ENCODE measurements around the gene TMUB2.
A peak's percentile ranks its signal among the peaks of the same experiment; 100 is the strongest.

Gene TMUB2

DNA sequence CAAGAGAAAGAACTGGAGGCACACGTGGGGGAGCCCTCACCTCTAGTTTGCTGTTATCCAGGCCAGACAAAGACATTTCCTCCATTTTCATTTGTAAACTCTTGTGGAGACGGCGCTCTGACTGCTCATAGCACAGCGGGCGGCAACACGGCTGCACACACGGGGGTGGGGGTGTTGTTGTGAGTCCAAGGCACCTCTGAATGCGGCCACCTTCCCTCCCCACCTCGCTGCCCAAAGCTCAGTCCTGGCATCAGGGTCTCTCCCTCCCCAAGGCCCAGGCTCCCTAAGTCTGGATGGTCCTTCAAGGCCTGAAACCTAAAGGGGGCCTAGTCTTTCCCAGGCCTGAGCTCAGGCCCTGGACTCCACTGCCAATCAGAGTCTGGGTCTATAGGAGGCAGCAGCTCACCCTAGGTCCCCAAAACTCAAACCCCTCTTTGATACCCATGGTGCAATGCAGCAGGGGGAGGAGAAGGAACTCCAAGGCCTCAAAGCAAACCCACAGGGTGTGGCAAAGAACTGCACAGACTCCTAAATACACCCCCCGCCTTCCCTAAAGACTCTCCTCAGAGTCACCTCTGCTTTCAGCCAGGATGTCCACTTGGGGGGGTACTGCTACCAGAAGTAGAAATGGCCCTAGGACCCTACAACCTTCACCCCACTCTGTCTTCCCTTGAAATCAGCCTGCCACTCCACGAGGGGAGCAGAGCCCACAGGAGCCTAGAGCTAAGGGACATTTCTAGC lies 11.4 kb downstream of the TMUB2 start:
- TF ChIP-seq, protein P1, sequence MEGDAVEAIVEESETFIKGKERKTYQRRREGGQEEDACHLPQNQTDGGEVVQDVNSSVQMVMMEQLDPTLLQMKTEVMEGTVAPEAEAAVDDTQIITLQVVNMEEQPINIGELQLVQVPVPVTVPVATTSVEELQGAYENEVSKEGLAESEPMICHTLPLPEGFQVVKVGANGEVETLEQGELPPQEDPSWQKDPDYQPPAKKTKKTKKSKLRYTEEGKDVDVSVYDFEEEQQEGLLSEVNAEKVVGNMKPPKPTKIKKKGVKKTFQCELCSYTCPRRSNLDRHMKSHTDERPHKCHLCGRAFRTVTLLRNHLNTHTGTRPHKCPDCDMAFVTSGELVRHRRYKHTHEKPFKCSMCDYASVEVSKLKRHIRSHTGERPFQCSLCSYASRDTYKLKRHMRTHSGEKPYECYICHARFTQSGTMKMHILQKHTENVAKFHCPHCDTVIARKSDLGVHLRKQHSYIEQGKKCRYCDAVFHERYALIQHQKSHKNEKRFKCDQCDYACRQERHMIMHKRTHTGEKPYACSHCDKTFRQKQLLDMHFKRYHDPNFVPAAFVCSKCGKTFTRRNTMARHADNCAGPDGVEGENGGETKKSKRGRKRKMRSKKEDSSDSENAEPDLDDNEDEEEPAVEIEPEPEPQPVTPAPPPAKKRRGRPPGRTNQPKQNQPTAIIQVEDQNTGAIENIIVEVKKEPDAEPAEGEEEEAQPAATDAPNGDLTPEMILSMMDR (IDR thresholded peaks at IDR 0.05; ENCODE audit: control insufficient read depth, insufficient read depth, low read depth, low read length, missing control alignments) = peak; percentile 36
- DNase-seq (ENCODE audit: low read depth) = no peak
- H3K4me3 ChIP-seq (ENCODE audit: control insufficient read depth, low read depth, low read length) = peak overlapping the region; percentile 91

DNA sequence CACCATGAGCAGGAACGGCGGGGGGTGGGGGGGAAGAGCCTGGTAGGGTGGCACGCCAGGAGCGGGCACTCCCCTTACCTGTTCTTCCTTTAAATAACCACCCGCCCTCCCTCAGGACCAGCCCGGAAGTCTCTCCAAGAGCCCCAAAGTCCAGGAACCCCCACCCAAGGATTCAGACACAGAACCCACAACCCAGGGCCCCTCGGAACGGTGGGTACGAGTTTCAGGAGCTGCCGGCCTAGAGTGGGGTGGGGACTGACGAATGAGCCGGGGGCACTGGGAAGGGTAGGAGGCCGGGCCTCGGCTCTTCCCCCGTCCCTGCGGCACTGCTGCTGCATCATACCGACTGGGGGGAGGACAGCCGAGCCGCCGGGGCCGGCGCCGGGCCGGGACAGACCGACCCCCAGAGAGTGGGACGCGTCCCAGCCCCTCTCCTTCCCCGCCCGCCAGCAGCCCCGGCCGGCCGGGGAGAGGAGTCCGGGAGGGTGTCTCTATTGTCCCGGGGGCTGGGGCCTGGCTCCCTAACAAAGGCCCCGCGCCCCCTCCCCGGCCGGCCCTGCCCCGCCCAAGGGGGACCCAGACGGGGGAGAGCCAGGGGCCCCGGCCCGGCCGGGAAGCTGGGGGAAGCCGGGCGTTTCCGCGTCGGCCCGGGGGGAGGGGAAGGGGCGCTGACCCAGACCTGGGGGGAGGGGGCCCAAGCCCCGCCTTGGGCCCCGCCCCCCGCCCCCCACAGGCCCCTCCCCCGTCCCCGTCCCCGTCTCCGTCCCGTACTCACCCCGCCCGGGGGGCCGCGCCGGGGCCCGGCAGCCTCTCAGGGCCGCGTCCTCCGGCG lies 12.2 kb downstream of the TMUB2 start:
- no peak for DNase-seq (ENCODE audit: low read depth)
- TF ChIP-seq, protein P1 (IDR thresholded peaks at IDR 0.05; ENCODE audit: control insufficient read depth, insufficient read depth, low read depth, low read length, missing control alignments) = no peak
- H3K4me3 ChIP-seq (ENCODE audit: control insufficient read depth, low read depth, low read length) = peak overlapping the region; percentile 91

DNA sequence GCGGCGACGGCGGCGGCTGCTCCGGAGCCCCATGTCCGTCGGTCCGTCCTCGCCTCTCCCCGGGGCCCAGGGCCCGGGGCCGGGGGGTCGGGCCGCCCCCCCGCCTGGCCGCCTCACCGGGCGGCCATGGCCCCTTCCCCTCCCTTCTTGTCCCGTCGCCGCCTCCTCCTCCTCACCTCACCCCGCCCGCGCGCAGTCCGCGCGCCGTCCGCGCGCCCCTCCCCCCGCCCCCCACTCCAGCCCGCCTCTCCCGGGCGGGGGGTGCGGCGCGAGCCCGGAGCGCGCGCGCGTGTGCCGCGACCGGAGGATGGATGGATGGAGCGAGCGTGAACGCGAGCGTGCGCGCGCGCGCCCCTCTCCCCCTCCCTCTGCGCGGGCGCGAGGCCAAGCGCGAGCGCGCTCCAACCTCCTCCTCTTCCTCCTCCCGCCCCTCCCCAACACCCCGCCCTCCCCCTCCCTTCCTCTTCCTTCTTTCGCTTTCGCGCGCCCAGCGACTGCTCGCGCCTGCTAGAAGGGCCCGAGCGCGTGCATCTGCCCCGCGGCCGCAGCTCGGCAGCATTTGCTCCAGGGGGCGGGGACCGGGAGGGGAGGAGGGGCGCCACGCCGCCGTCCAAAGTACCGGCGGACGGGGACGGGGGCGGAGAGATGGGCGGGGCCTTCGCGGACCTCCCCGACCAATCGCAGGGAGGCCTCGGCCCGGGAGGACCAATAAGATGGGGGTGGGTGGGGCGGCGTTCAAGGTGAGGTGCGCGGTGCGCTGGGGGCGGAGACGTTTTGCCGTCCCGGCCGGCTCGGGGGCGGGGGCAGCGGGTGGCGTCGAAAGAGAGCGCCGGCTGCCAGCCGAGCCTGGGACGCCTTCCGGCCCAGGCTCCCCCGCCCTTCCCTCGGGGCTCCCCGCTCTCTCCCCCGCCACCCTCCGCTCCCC lies 13.0 kb downstream of the TMUB2 start, which contains the start of gene ATXN7L3:
TSS of gene ATXN7L3 (minus strand) at position 332 of the 925 bp plus-strand sequence. CDS start 1,814 bp downstream, outside the sequence.
- TF ChIP-seq, protein P1 (IDR thresholded peaks at IDR 0.05; ENCODE audit: control insufficient read depth, insufficient read depth, low read depth, low read length, missing control alignments) = no peak
- peak within 1 kb of the TSS; percentile 91 for H3K4me3 ChIP-seq (ENCODE audit: control insufficient read depth, low read depth, low read length)
- peak; percentile 90 for DNase-seq (ENCODE audit: low read depth)

DNA sequence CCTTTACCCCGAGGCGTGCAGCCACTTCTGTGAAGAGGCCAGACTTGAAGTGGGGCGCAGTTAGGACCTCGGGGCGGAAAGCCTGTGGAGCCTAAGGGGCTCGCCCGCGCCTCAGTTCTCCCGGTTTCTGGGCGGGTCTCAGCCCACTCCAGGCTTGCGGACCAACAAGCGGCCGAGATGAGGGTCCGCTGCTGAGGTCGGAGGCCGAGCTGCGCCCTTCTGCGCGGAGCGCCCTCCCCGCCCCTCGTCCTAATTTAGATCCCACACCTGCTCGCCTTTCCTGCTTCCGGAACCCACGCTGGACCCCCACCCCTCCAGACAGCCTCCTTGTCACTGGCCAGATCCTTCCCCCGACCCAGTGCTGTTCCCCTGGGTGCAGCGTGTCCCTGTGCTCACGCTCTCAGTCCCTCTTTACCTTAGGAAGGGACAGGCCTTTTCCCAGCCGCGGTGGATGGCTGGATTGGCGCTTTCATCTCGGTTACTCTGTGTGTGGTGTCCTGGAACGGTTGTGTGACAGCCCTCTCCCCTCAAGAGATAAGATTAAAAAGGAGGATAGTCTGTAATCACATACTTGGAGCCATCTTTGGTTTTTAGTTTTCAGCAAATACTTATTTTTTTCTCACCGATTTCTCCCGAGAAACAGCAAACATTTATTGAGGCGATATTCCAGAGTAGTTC lies 13.8 kb downstream of the TMUB2 start:
- TF ChIP-seq, protein P1 (IDR thresholded peaks at IDR 0.05; ENCODE audit: control insufficient read depth, insufficient read depth, low read depth, low read length, missing control alignments) = no peak
- DNase-seq (ENCODE audit: low read depth) = no peak
- peak overlapping the region; percentile 80 for H3K4me3 ChIP-seq (ENCODE audit: control insufficient read depth, low read depth, low read length)

DNA sequence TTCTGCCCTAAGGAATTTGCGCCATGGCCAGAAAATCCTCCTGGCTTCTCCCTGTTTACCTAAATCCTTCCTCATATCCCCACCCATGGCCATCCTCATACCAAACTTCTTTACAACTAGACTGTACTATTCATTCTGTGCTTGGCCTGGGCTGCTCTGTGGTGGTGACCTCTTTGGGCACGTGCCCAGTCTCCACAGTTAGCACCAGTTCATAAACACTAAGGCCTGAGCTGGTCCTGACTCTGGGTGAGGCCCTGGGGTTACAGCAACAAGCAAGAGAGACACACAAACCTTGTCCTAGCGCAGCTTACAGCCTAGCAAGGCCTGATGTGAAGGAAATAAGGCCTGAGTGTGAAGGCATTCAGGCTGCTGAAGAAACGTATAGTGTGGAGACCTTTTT lies 16.0 kb downstream of the TMUB2 start:
- H3K4me3 ChIP-seq (ENCODE audit: control insufficient read depth, low read depth, low read length) = no peak overlapping the region
- TF ChIP-seq, protein P1 (IDR thresholded peaks at IDR 0.05; ENCODE audit: control insufficient read depth, insufficient read depth, low read depth, low read length, missing control alignments) = no peak

More for the DNA sequence above, 16.0 kb downstream of the TMUB2 start:
- DNase-seq (ENCODE audit: low read depth) = no peak
